HCT116 (cell line): ENCODE data around the gene KRTAP24-1. TPM values are rescaled to one million over a fixed set of nuclear protein-coding genes. Genes with fewer than 3 reads are reported as not detected.

Experiments used
- ATAC-seq: fragments of 200-7000 bp; cut with Tn5 transposase; 2 replicates; pipeline ENCODE4 v1.9.1; 2020; ENCODE audit warnings: mild to moderate bottlenecking, moderate library complexity
- BruUV-seq: library from RNA; stranded (reverse); fragments of 400-500 nt; replicated peaks from 2 replicates; lab custom pipeline; 2021; lab: Mats Ljungman, UMichigan
- CTCF ChIA-PET: fragments of 300-600 bp; sonication (Branson Sonifier 250); formaldehyde crosslinking; loops from one replicate; lab custom pipeline; 2021; ENCODE audit warnings: antibody characterized with exemption; lab: Charles Lee
- POLR2A ChIA-PET: fragments of 300-600, 350-600 bp; sonication (Branson Sonifier 250); formaldehyde crosslinking; loops from one replicate; lab custom pipeline; 2021; ENCODE audit warnings: antibody characterized with exemption; lab: Charles Lee
- RAD21 ChIA-PET, 2 experiments: fragments of 300-600 bp; sonication (Branson Sonifier 250); formaldehyde crosslinking; loops; one replicate each; lab custom pipeline; 2023; ENCODE audit warnings: low total read pairs in 2 of 2; ENCODE audit not compliant: uncharacterized antibody in 2 of 2, unreplicated experiment in 2 of 2, low non-redundant PET in 1 of 2; lab: Charles Lee
- DNase-seq: peaks from one replicate; pipeline ENCODE4 v3.0.0-alpha.2; 2010; ENCODE audit warnings: low read depth, low spot score
- H2AFZ ChIP-seq: fragments of 200-600 bp; shearing (Covaris generic), sonication (generic); 2 replicates; pipeline ENCODE4 v1.6.1; 2017; ENCODE audit warnings: low read depth, mixed run types, mixed read lengths, antibody characterized with exemption, low read length; ENCODE audit not compliant: poor library complexity, severe bottlenecking
- H3K27ac ChIP-seq: 2 replicates; pipeline ENCODE4 v1.5.1; 2012; ENCODE audit warnings: low read depth, low read length
- H3K27me3 ChIP-seq: fragments of 200-600 bp; sonication (generic); 2 replicates; pipeline ENCODE4 v1.6.1; 2016; ENCODE audit warnings: mixed run types, low read length, mixed read lengths; ENCODE audit not compliant: insufficient read depth
- H3K36me3 ChIP-seq, 2 experiments: fragments of 200-500 bp in 1 of 2; fragments of 200-600 bp in 1 of 2; sonication (Bioruptor generic) in 1 of 2; sonication (generic) in 1 of 2; 2 replicates each; pipeline versions ENCODE4 v1.5.1 to v1.6.1; 2014 to 2016; ENCODE audit warnings: low read length in 2 of 2, inconsistent platforms in 1 of 2, mixed read lengths in 1 of 2, mixed run types in 1 of 2; ENCODE audit not compliant: insufficient read depth in 2 of 2, control insufficient read depth in 1 of 2
- H3K4me1 ChIP-seq, 2 experiments: fragments of 200-600 bp in 1 of 2; sonication (generic) in 1 of 2; 2 replicates each; pipeline versions ENCODE4 v1.5.1 to v1.6.1; 2012 to 2017; ENCODE audit warnings: low read length in 2 of 2, inconsistent platforms in 1 of 2, mild to moderate bottlenecking in 1 of 2, mixed read lengths in 1 of 2, mixed run types in 1 of 2, moderate library complexity in 1 of 2; ENCODE audit not compliant: insufficient read depth in 2 of 2, control insufficient read depth in 1 of 2
- H3K4me2 ChIP-seq: fragments of 200-600 bp; sonication (generic); 2 replicates; pipeline ENCODE4 v1.6.1; 2017; ENCODE audit warnings: mixed run types, low read length, mixed read lengths
- H3K4me3 ChIP-seq, 2 experiments: fragments of 200-600 bp in 1 of 2; sonication (generic) in 1 of 2; replicated peaks in 1 of 2; 2 replicates each; pipeline ENCODE4 v1.5.1; 2011 to 2016; ENCODE audit warnings: low read length in 2 of 2, control low read depth in 1 of 2, low read depth in 1 of 2, mild to moderate bottlenecking in 1 of 2, mixed read lengths in 1 of 2, mixed run types in 1 of 2
- H3K79me2 ChIP-seq: fragments of 200-600 bp; sonication (generic); 2 replicates; pipeline ENCODE4 v1.6.1; 2017; ENCODE audit warnings: mild to moderate bottlenecking, mixed run types, low read length, moderate library complexity, mixed read lengths; ENCODE audit not compliant: insufficient read depth
- H3K9ac ChIP-seq: fragments of 200-600 bp; sonication (generic); 2 replicates; pipeline ENCODE4 v1.6.1; 2016; ENCODE audit warnings: low read length, mixed read lengths
- H3K9me2 ChIP-seq: fragments of 200-600 bp; sonication (generic), shearing (Covaris generic); 2 replicates; pipeline ENCODE4 v1.6.1; 2017; ENCODE audit warnings: mixed run types, mild to moderate bottlenecking, moderate library complexity; ENCODE audit not compliant: insufficient read depth
- H3K9me3 ChIP-seq, 2 experiments: fragments of 200-500 bp in 1 of 2; fragments of 200-600 bp in 1 of 2; sonication (Bioruptor generic) in 1 of 2; sonication (generic) in 1 of 2; 2 replicates each; pipeline ENCODE4 v1.6.1; 2014 to 2017; ENCODE audit warnings: low read length in 2 of 2, mixed read lengths in 2 of 2, inconsistent platforms in 1 of 2, low read depth in 1 of 2, mild to moderate bottlenecking in 1 of 2, mixed run types in 1 of 2, moderate library complexity in 1 of 2; ENCODE audit not compliant: control insufficient read depth in 1 of 2, insufficient read depth in 1 of 2
- H4K20me1 ChIP-seq: fragments of 200-600 bp; sonication (generic), shearing (Covaris generic); 2 replicates; pipeline ENCODE4 v1.6.1; 2017; ENCODE audit warnings: mixed run types, mild to moderate bottlenecking, moderate library complexity; ENCODE audit not compliant: insufficient read depth
- CEBPB ChIP-seq: IDR thresholded peaks from 2 replicates; pipeline ENCODE4 v1.6.1; 2012; ENCODE audit warnings: low read depth
- CTCF ChIP-seq, 3 experiments: fragments of 200-600 bp in 1 of 3; sonication (generic) in 1 of 3; IDR thresholded peaks in 2 of 3; conservative IDR thresholded peaks in 1 of 3; 2 replicates each; pipeline ENCODE4 v1.5.1; 2012 to 2017; ENCODE audit warnings: low read depth in 2 of 3, low read length in 2 of 3, antibody characterized with exemption in 1 of 3, borderline replicate concordance in 1 of 3, control low read depth in 1 of 3, mild to moderate bottlenecking in 1 of 3, mixed read lengths in 1 of 3, mixed run types in 1 of 3, moderate library complexity in 1 of 3; ENCODE audit not compliant: insufficient read depth in 1 of 3
- ELF1 ChIP-seq: IDR thresholded peaks from 2 replicates; pipeline ENCODE4 v1.6.1; 2012; ENCODE audit warnings: low read depth, borderline replicate concordance
- EZH2 ChIP-seq: fragments of 200-600 bp; sonication (generic); IDR thresholded peaks from 2 replicates; pipeline ENCODE4 v1.6.1; 2017; ENCODE audit warnings: antibody characterized with exemption, mixed run types
- EZH2phosphoT487 ChIP-seq: fragments of 200-600 bp; IDR thresholded peaks from 2 replicates; pipeline ENCODE4 v1.6.1; 2018; ENCODE audit warnings: antibody characterized with exemption, borderline replicate concordance
- POLR2A ChIP-seq: IDR thresholded peaks from 2 replicates; pipeline ENCODE4 v1.7.0; 2011; ENCODE audit warnings: borderline replicate concordance; ENCODE audit not compliant: insufficient read depth, insufficient read length; ENCODE audit errors: extremely low read depth
- RAD21 ChIP-seq: IDR thresholded peaks from 2 replicates; pipeline ENCODE4 v1.6.1; 2012; ENCODE audit warnings: low read depth, mild to moderate bottlenecking
- SP1 ChIP-seq: IDR thresholded peaks from 2 replicates; pipeline ENCODE4 v1.6.1; 2012; ENCODE audit warnings: low read depth
- YY1 ChIP-seq: IDR thresholded peaks from 2 replicates; pipeline ENCODE4 v1.6.1; 2011; ENCODE audit warnings: low read length, low read depth, moderate library complexity, mild to moderate bottlenecking; ENCODE audit not compliant: insufficient replicate concordance; ENCODE audit errors: extremely low read depth
- ZNF274 ChIP-seq: fragments of 200-500 bp; sonication (Bioruptor generic); IDR thresholded peaks from 2 replicates; pipeline ENCODE4 v1.6.1; 2014; ENCODE audit warnings: mild to moderate bottlenecking, low read depth, low read length, inconsistent platforms
- intact Hi-C: fragments of 100-400 bp; cut with micrococcal nuclease; formaldehyde crosslinking; loops from 2 replicates; pipeline ENCODE4 v1.10.0; 2022
- total RNA-seq: library from RNA; stranded (reverse); gene quantifications from one replicate; pipeline ENCODE4 v1.2.1, GENCODE V29; 2021; ENCODE audit not compliant: unreplicated experiment

Gene KRTAP24-1
- total RNA-seq, 1 experiment from 2014 or later, result not detected

- no peaks in the 10 kb centered on the region for H3K27me3 ChIP-seq
- CTCF ChIA-PET, result no interaction called here
- BruUV-seq, result no TSS peak
- H3K4me1 ChIP-seq, result no peaks in the 10 kb centered on the region
- POLR2A ChIA-PET, result no interaction called here
- no peaks in the 10 kb centered on the region for H3K9me2 ChIP-seq
- no peak overlapping the region for H2AFZ ChIP-seq
- H3K9me3 ChIP-seq, result peaks cover 19 to 26% of the 10 kb centered on the region in 2 experiments; a peak in 2 of 4 replicates
- intact Hi-C loops, result no loop called here
- no peaks in the 10 kb centered on the region for H4K20me1 ChIP-seq
- no peaks in the 10 kb centered on the region for H3K36me3 ChIP-seq
- H3K4me2 ChIP-seq, result no peak overlapping the region
- DNase-seq (no peak), ATAC-seq (no peak)
- H3K9ac ChIP-seq, result no peak overlapping the region
- H3K4me3 ChIP-seq, result no peak overlapping the region
- no peak overlapping the region for H3K27ac ChIP-seq
- H3K79me2 ChIP-seq, result no peaks in the 10 kb centered on the region
- TF ChIP-seq YY1 (no peak), ELF1 (no peak), CEBPB (no peak), SP1 (no peak), EZH2phosphoT487 (no peak), RAD21 (no peak), ZNF274 (no peak), CTCF (IDR thresholded peaks at IDR 0.05 in 2 of 3, conservative IDR thresholded peaks at IDR 0.05 in 1 of 3; ENCODE audit: borderline replicate concordance in 1 of 3, insufficient read depth in 1 of 3, low read depth in 2 of 3, low read length in 2 of 3) (no peak), EZH2 (no peak), POLR2A (no peak)
- RAD21 ChIA-PET, result no interaction called here
Measured at GRCh38 chr21:30243691-30244090, 39.1 kb downstream of the KRTAP24-1 start.
